Suprapubic skin (tissue), 4 donors: ENCODE results near the gene ATF7IP.

Experiments used
- POLR2A ChIP-seq, 2 donors: fragments of 450-650 bp; IDR thresholded peaks; one replicate each; pipeline ENCODE4 v1.6.1; 2017; ENCODE audit warnings: antibody characterized with exemption in 2 of 2, mild to moderate bottlenecking in 2 of 2, moderate library complexity in 2 of 2
- POLR2AphosphoS5 ChIP-seq, 3 donors: sonication (generic); formaldehyde crosslinking; IDR thresholded peaks; one replicate each; pipeline ENCODE4 v1.6.1; 2017; ENCODE audit warnings: antibody characterized with exemption in 3 of 3
- TF ChIP-seq, protein P1 (sequence below), 2 donors: fragments of 200-600 bp in 1 of 2; fragments of 450-650 bp in 1 of 2; sonication (generic) in 1 of 2; IDR thresholded peaks; one replicate each; pipeline ENCODE4 v1.5.1; 2016 to 2019; ENCODE audit warnings: antibody characterized with exemption in 2 of 2, mild to moderate bottlenecking in 1 of 2, moderate library complexity in 1 of 2

DNA sequence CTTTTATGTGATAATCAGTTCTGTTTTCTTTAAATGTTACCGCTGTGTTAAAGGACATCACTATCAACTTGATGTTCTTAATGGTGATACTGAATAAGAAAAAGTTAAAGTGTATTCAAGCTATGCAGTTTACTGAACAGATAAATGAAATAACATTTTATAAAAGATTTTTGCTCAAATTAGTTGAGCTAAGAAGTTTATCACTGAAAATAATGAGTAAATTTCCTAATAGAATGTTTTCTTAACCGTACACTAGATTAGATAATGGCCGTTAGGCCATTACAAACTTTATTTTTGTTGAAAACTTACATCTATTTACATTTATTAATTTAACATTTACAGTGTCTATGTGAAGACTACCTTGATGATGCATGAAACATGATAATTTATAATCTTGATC, 25.0 kb downstream of the ATF7IP start:
- TF ChIP-seq, protein P1, sequence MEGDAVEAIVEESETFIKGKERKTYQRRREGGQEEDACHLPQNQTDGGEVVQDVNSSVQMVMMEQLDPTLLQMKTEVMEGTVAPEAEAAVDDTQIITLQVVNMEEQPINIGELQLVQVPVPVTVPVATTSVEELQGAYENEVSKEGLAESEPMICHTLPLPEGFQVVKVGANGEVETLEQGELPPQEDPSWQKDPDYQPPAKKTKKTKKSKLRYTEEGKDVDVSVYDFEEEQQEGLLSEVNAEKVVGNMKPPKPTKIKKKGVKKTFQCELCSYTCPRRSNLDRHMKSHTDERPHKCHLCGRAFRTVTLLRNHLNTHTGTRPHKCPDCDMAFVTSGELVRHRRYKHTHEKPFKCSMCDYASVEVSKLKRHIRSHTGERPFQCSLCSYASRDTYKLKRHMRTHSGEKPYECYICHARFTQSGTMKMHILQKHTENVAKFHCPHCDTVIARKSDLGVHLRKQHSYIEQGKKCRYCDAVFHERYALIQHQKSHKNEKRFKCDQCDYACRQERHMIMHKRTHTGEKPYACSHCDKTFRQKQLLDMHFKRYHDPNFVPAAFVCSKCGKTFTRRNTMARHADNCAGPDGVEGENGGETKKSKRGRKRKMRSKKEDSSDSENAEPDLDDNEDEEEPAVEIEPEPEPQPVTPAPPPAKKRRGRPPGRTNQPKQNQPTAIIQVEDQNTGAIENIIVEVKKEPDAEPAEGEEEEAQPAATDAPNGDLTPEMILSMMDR (IDR thresholded peaks at IDR 0.05) = no peak
- TF ChIP-seq POLR2A (IDR thresholded peaks at IDR 0.05) = no peak
- no peak for TF ChIP-seq POLR2AphosphoS5 (IDR thresholded peaks at IDR 0.05)
